Activated T-cell treated with anti-CD3 and anti-CD28 coated beads for 48 hours (primary cell): ENCODE results near the gene F2RL1.
A peak's percentile ranks its signal among the peaks of the same experiment; 100 is the strongest.
"Not testable (repeated sequence)": the region's sequence is repeated elsewhere in the genome, so short reads cannot be mapped to it uniquely, and the experiment has no call there.

Experiments
- DNase-seq: peaks from one replicate; pipeline ENCODE4 v3.0.0-alpha.2; 2020; ENCODE audit warnings: low read depth

F2RL1 gene

GRCh38 chr5:76818844-76819831 is at the start of gene F2RL1:
TSS of gene F2RL1 (plus strand) at chr5:76819030. CDS start at chr5:76819183, 153 bp downstream.
- peak; percentile 33 for DNase-seq

DNA sequence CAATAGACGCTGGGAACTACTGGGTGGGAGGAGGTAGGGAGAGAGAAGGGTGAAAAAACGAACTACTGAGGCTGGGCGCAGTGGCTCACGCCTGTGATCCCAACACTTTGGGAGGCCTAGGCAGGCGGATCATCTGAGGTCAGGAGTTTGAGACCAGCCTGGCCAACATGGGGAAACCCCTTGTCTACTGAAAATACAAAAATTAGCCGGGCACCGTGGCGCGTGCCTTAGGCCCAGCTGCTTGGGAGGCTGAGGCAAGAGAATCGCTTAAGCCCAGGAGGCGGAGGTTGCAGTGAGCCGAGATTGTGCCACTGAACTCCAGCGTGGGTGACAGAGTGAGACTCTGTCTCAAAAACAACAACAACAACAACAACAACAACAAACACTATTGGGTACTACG is 47.8 kb upstream of the F2RL1 start:
- not testable (repeated sequence) for DNase-seq

- DNase-seq, result no peak
Measured at GRCh38 chr5:76771705-76772405, 47.0 kb upstream of the F2RL1 start.

GRCh38 chr5:76775921-76776320 is 42.9 kb upstream of the F2RL1 start:
- no peak for DNase-seq

DNA sequence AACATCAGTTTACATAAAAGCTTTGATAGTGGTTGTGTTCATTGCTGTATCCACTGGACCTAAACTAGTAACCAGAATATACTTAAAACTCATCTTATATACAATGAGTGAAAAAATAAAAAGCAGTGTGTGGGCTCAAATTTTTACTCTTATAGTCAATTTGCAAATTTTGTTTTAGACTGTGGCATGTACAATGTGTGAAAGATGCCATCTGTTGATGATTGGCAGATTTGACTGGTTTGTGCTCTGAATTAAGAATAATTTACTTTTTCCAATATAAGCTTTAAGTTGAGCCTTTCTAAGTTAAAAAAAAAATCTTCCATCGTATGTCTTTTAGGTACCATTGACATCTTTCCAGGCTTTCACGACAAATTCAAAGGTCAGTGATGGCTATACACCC is 42.4 kb upstream of the F2RL1 start:
- no peak for DNase-seq

DNA sequence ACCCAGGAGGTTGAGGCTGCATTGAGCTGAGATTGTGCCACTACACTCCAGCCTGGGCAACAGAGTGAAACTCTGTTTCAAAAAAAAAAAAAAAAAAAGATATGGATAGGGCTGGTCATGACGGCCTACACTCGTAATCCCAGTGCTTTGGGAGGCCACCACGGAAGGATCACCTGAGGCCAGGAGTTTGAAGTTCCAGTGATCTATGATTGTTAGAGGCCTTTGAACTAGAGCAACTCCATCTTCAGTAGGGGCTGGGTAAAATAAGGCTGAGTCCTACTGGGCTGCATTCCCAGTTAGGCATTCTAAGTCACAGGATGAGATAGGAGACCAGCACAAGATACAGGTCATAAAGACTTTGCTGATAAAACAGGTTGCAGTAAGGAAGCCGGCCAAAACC is 38.2 kb upstream of the F2RL1 start:
- not testable (repeated sequence) for DNase-seq

DNA sequence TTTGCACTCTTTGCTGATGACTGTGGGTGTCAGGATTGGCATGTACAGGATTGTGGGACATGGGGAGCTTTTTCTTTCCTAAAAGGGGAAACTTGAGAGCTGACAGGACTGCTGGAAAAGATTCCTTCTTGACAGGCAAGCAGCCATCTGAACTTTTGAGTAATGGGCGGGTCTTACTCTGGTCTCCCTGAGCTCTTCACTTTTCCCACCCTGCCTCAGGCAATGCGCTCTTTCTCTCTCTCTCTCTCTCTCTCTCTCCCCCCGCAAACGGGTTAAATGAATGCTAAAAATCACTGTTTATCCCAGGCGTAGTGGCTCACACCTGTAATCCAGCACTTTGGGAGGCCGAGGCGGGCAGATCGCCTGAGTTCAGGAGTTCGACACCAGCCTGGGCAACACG is 37.1 kb upstream of the F2RL1 start:
- no peak for DNase-seq

GRCh38 chr5:76782444-76782843 is 36.4 kb upstream of the F2RL1 start:
- no peak for DNase-seq

DNA sequence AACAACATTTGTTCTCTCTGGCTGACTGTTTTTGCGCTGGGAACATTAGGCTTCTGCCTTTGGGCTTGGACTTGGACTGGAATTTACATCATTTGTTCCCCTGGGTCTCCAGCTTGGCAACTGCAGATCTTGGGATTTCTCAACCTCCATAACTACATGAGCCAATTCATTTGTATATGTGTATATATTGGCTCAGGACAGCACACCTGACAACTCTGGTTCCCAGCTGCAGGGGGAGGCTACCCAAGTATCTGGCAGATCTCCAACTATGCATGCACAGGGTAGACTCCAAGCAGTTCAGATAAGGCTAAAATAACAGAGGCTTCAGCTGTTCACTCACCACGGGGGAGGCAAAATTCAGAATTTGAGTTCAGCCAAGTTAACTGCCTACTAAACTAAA is 31.6 kb upstream of the F2RL1 start:
- DNase-seq, result no peak

- DNase-seq, result no peak
Measured at GRCh38 chr5:76788362-76788761, 30.5 kb upstream of the F2RL1 start.

GRCh38 chr5:76789275-76789674 is 29.6 kb upstream of the F2RL1 start:
- not testable (repeated sequence) for DNase-seq

GRCh38 chr5:76789991-76790581 is 28.7 kb upstream of the F2RL1 start:
- DNase-seq, result no peak

GRCh38 chr5:76790632-76791290 is 28.1 kb upstream of the F2RL1 start:
- no peak for DNase-seq

- DNase-seq, result no peak
Measured at GRCh38 chr5:76791461-76791860, 27.4 kb upstream of the F2RL1 start.

DNA sequence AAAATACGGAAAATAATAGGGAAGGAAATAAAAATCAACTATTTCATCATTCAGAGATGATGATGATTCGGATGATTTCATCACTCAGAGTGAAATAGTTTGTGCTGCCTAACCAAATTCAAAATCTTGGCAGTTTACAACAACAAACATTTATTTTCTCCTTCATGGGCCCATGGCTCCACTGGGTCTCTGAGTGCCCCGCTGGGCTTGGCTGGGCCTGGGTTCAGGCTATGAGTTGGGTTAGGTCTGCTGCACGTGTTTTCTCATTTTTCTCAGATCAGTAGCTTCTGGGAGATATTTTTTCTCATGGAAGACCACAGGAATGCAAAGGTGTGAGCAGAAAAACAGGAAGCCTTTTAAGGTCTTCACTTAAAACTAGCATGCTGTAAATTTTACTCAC is 24.0 kb upstream of the F2RL1 start:
- no peak for DNase-seq

DNA sequence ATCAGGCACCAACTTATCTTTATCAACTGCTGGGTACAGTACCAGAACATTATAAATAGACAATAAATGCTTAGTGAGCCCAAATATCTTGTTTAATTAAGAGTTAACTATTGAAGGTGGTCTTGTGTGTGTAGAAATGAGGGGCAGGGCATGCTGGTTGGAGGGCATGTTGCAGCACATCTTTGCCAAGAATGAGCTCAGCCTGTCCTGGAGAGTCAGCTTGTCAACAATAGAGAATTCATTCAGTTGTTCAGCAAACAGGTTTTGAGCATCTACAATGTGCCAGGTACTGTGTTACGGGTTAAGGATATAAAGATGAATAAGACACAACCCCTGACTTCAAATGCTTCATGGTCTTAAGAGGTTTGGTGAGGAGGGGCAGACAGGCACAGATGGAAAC is 19.2 kb upstream of the F2RL1 start:
- no peak for DNase-seq

- no peak for DNase-seq
Measured at GRCh38 chr5:76800579-76800978, 18.3 kb upstream of the F2RL1 start.

DNA sequence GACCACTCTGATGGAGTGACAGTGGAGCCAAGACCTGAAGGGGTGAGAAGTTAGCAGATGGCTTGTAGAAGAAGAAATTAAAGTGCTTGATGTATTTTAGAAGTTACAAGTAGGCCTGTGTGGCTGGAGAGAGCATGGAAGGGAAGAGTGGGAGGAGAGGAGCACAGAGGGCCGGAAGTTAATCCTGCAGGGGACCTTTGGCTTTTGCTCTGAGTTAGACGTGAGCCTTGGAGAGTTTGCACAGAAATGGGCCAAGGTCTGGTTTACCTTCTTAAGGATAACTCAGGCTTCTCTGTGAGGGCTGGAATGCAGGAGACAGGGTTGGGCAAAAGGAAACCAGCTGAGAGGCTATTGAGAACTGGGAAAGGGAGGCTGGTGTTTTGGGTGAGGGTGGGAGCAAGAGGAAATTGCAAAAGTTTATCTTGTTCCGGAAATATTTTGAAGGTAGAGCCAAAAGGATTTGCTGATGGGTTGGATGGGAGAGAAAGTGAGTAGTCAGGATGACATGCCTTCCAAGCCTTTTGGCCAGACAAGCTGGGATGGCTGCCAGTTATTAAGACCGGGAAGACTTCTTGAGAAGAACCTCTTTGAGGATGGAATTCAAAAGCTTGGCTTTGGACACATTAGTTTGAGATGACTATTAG is 17.5 kb upstream of the F2RL1 start:
- DNase-seq, result no peak

GRCh38 chr5:76801803-76802195 is 17.0 kb upstream of the F2RL1 start:
- no peak for DNase-seq

GRCh38 chr5:76804266-76804665 is 14.6 kb upstream of the F2RL1 start:
- no peak for DNase-seq

- DNase-seq, result no peak
Measured at GRCh38 chr5:76805821-76806505, 12.9 kb upstream of the F2RL1 start.
